GM23338 (cell line): ENCODE results near the gene BAK1.

Experiments used
- EZH2 ChIP-seq: fragments of 200-600 bp; sonication (generic); IDR thresholded peaks from one replicate; pipeline ENCODE4 v1.8.0; 2017; ENCODE audit warnings: antibody characterized with exemption, mild to moderate bottlenecking, low read depth; ENCODE audit not compliant: unreplicated experiment
- POLR2AphosphoS5 ChIP-seq: IDR thresholded peaks from 2 replicates; pipeline ENCODE4 v1.6.1; 2016; ENCODE audit warnings: antibody characterized with exemption, low read depth
- TF ChIP-seq, protein P1 (sequence below), 2 experiments: fragments of 200-600 bp in 1 of 2; sonication (generic) in 1 of 2; conservative IDR thresholded peaks; 2 replicates each; pipeline versions ENCODE4 v1.5.1 to v1.6.1; 2016 to 2017; ENCODE audit warnings: antibody characterized with exemption in 2 of 2, low read depth in 2 of 2, mild to moderate bottlenecking in 2 of 2, moderate library complexity in 1 of 2

DNA sequence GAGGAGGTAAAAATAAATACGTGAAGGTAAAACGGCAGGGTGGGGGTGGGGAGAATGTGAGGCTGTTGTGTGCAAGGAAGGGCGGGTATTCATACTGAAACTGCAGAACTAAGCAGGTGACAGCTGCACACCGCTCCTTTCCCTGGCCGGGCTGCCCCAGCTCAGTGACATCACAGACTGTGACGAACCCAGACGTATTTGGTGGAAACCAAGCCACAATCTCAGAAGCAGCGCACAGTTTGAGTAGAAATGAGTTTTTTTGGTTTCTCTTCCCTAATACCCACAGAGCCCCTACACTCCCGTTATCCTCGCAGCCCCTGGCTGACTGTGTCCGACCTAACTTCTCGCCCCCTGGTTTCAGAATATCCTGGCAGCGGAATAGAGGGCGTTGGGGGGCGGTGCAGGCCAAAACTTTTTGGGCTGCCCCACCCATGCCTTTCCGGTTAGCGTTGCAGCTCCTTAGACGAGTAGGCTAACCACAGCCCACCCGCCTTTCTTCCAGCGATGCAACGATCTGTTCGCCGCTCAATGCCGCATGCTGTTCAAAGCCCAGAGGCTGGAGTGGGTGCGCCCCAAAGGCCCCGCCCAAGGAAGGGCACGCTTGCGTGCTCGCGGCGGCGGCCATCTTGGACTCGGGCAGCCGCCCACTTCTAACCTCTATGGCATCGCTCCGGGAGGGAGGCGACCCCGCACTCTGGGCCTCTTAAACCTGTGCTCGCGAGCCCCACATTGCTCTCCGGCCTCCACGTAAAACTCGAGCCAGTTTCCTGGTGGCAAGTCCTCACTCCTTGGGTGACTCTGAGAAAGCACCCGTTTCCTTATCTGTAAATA, 9.1 kb downstream of the BAK1 start:
- TF ChIP-seq, protein P1, sequence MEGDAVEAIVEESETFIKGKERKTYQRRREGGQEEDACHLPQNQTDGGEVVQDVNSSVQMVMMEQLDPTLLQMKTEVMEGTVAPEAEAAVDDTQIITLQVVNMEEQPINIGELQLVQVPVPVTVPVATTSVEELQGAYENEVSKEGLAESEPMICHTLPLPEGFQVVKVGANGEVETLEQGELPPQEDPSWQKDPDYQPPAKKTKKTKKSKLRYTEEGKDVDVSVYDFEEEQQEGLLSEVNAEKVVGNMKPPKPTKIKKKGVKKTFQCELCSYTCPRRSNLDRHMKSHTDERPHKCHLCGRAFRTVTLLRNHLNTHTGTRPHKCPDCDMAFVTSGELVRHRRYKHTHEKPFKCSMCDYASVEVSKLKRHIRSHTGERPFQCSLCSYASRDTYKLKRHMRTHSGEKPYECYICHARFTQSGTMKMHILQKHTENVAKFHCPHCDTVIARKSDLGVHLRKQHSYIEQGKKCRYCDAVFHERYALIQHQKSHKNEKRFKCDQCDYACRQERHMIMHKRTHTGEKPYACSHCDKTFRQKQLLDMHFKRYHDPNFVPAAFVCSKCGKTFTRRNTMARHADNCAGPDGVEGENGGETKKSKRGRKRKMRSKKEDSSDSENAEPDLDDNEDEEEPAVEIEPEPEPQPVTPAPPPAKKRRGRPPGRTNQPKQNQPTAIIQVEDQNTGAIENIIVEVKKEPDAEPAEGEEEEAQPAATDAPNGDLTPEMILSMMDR (conservative IDR thresholded peaks at IDR 0.05; ENCODE audit: low read depth in 2 of 2) = no peak
- TF ChIP-seq POLR2AphosphoS5 (peak; percentile 83), EZH2 (no peak)
